Measurements from ENCODE around the gene PKIB. TPM values are rescaled to one million over a fixed set of nuclear protein-coding genes. Genes with fewer than 3 reads are reported as not detected.

PKIB gene
- total and polyA plus RNA-seq, 2 donors (not counting 3 experiments of a cell fraction or from before 2014, with no cell fraction given), result not detected

DNA sequence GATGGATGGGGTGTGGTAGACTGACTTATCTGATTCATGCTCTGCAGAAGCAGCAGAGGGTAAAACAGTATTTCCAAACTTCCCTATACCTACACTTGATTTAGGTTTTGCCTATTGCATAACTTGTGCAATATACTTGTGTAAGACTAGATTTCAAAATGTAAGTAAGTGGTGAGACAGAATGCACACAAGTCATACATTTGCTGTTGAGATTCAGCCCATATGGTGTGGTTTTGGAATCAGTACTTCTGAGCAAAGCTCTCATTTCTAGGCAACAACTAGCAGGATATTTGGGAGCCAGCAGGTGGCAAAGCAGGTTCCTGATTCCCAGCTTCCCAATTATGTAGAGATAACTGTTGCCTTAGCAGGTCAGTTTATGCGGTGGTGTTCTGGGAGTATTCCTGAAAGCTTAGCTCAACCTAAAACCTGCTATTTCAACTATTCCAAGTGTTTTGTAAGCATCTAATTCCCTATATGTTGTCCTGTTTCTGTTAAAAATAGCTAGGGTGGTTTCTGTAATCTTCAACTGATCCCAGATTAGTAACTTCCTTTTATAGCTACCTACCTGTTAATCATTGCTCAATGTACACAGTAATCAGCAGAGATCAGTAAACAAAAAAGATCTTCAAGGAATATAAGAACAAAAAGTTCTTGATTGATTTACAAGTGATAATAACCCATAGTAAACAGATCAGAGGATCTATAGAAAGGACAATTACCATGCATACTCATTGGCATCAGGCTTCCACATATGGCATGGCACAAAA lies 160.8 kb downstream of the PKIB start:
- no peaks in the 10 kb centered on the region for H4K20me1 ChIP-seq (replicated peaks; ENCODE audit: control insufficient read depth, extremely low read depth, insufficient read depth, low read length)
- H3K9ac ChIP-seq (replicated peaks; ENCODE audit: extremely low read depth, insufficient read depth, low read length), result no peak overlapping the region
- H3K4me1 ChIP-seq (ENCODE audit: control insufficient read depth, extremely low read depth, insufficient read depth, low read length), result no peaks in the 10 kb centered on the region
- intact Hi-C loops (cut with micrococcal nuclease), result no loop called here
- no peak overlapping the region for H3K27ac ChIP-seq (ENCODE audit: insufficient read depth, low read depth, low read length)
- POLR2A ChIA-PET, result no interaction called here
- FAIRE-seq, result no peak
- dilution Hi-C loops (cut with MboI; ENCODE audit: extremely low pct_ligation_motif_present, low sequenced_read_pairs), result no loop called here
- no peak overlapping the region for H3K4me3 ChIP-seq (replicated peaks in 1 of 3; ENCODE audit: insufficient read depth in 1 of 3, low read depth in 1 of 3, low read length in 3 of 3)
- no TSS peak for BruUV-seq (replicated peaks)
- no peak overlapping the region for H2AFZ ChIP-seq (ENCODE audit: low read depth, low read length)
- no peak overlapping the region for H3K4me2 ChIP-seq (ENCODE audit: insufficient read depth, low read length)
- H3K27me3 ChIP-seq (ENCODE audit: control insufficient read depth in 2 of 2, insufficient read depth in 2 of 2, low read length in 2 of 2), result no peaks in the 10 kb centered on the region
- no peaks in the 10 kb centered on the region for H3K36me3 ChIP-seq (ENCODE audit: control insufficient read depth in 2 of 2, extremely low read depth in 1 of 2, insufficient read depth in 2 of 2, low read length in 2 of 2)
- H3K9me1 ChIP-seq (replicated peaks; ENCODE audit: control insufficient read depth, extremely low read depth, insufficient read depth, low read length), result no peaks in the 10 kb centered on the region
- DNase-seq (ENCODE audit: low read depth, low spot score), result no peak
- TF ChIP-seq EZH2 (IDR thresholded peaks at IDR 0.05; ENCODE audit: borderline replicate concordance, low read depth, low read length, severe bottlenecking) (no peak), POLR2A (IDR thresholded peaks at IDR 0.05; ENCODE audit: low read depth, low read length) (no peak), POLR2AphosphoS5 (IDR thresholded peaks at IDR 0.05; ENCODE audit: insufficient read depth, low read depth, low read length) (no peak)
- TF ChIP-seq, protein P1, sequence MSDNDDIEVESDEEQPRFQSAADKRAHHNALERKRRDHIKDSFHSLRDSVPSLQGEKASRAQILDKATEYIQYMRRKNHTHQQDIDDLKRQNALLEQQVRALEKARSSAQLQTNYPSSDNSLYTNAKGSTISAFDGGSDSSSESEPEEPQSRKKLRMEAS (IDR thresholded peaks at IDR 0.05; ENCODE audit: insufficient read depth, insufficient read length), result no peak
- H3K79me2 ChIP-seq (ENCODE audit: control insufficient read depth, insufficient read depth, low read length), result no peaks in the 10 kb centered on the region
- CTCF ChIA-PET, result no interaction called here
- no peaks in the 10 kb centered on the region for H3K9me3 ChIP-seq (replicated peaks; ENCODE audit: control insufficient read depth, insufficient read depth, low read length)

- TF ChIP-seq JUN (IDR thresholded peaks at IDR 0.05; ENCODE audit: borderline replicate concordance, insufficient read depth, insufficient read length, low read depth) (no peak), POLR2A (IDR thresholded peaks at IDR 0.05; ENCODE audit: low read depth, low read length) (no peak), MYC (IDR thresholded peaks at IDR 0.05; ENCODE audit: low read depth, low read length) (no peak), POLR2AphosphoS5 (IDR thresholded peaks at IDR 0.05; ENCODE audit: insufficient read depth, low read depth, low read length) (no peak), FOS (IDR thresholded peaks at IDR 0.05; ENCODE audit: borderline replicate concordance, insufficient read depth, low read length) (no peak), EZH2 (IDR thresholded peaks at IDR 0.05; ENCODE audit: borderline replicate concordance, low read depth, low read length, severe bottlenecking) (no peak), GATA2 (IDR thresholded peaks at IDR 0.05; ENCODE audit: insufficient read depth, insufficient read length, low read depth, low read length) (no peak)
- TF ChIP-seq, protein P2, sequence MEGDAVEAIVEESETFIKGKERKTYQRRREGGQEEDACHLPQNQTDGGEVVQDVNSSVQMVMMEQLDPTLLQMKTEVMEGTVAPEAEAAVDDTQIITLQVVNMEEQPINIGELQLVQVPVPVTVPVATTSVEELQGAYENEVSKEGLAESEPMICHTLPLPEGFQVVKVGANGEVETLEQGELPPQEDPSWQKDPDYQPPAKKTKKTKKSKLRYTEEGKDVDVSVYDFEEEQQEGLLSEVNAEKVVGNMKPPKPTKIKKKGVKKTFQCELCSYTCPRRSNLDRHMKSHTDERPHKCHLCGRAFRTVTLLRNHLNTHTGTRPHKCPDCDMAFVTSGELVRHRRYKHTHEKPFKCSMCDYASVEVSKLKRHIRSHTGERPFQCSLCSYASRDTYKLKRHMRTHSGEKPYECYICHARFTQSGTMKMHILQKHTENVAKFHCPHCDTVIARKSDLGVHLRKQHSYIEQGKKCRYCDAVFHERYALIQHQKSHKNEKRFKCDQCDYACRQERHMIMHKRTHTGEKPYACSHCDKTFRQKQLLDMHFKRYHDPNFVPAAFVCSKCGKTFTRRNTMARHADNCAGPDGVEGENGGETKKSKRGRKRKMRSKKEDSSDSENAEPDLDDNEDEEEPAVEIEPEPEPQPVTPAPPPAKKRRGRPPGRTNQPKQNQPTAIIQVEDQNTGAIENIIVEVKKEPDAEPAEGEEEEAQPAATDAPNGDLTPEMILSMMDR (IDR thresholded peaks at IDR 0.05; ENCODE audit: extremely low read depth in 1 of 2, insufficient read depth in 1 of 2, low read depth in 1 of 2, low read length in 2 of 2), result no peak
- TF ChIP-seq, protein P1 (IDR thresholded peaks at IDR 0.05; ENCODE audit: insufficient read depth, insufficient read length), result no peak
- no peaks in the 10 kb centered on the region for H3K4me1 ChIP-seq (ENCODE audit: control insufficient read depth, extremely low read depth, insufficient read depth, low read length)
- H3K4me2 ChIP-seq (ENCODE audit: insufficient read depth, low read length), result no peak overlapping the region
- H3K9me1 ChIP-seq (replicated peaks; ENCODE audit: control insufficient read depth, extremely low read depth, insufficient read depth, low read length), result no peaks in the 10 kb centered on the region
- dilution Hi-C loops (cut with MboI; ENCODE audit: extremely low pct_ligation_motif_present, low sequenced_read_pairs), result no loop called here
- H3K36me3 ChIP-seq (ENCODE audit: control insufficient read depth in 2 of 2, extremely low read depth in 1 of 2, insufficient read depth in 2 of 2, low read length in 2 of 2), result no peaks in the 10 kb centered on the region
- H4K20me1 ChIP-seq (replicated peaks; ENCODE audit: control insufficient read depth, extremely low read depth, insufficient read depth, low read length), result no peaks in the 10 kb centered on the region
- FAIRE-seq (no peak), DNase-seq (ENCODE audit: low read depth, low spot score) (no peak)
- H3K9ac ChIP-seq (replicated peaks; ENCODE audit: extremely low read depth, insufficient read depth, low read length), result no peak overlapping the region
- no peak overlapping the region for H3K27ac ChIP-seq (ENCODE audit: insufficient read depth, low read depth, low read length)
- H3K9me3 ChIP-seq (replicated peaks; ENCODE audit: control insufficient read depth, insufficient read depth, low read length), result no peaks in the 10 kb centered on the region
- no peaks in the 10 kb centered on the region for H3K79me2 ChIP-seq (ENCODE audit: control insufficient read depth, insufficient read depth, low read length)
- POLR2A ChIA-PET, result no interaction called here
- CTCF ChIA-PET, result no interaction called here
- intact Hi-C loops (cut with micrococcal nuclease), result no loop called here
- H3K27me3 ChIP-seq (ENCODE audit: control insufficient read depth in 2 of 2, insufficient read depth in 2 of 2, low read length in 2 of 2), result no peaks in the 10 kb centered on the region
- no peak overlapping the region for H2AFZ ChIP-seq (ENCODE audit: low read depth, low read length)
- no TSS peak for BruUV-seq (replicated peaks)
- no peak overlapping the region for H3K4me3 ChIP-seq (replicated peaks in 1 of 3; ENCODE audit: insufficient read depth in 1 of 3, low read depth in 1 of 3, low read length in 3 of 3)
Observed at GRCh38 chr6:122772724-122773415, 162.7 kb downstream of the PKIB start.

Measured in endothelial cell of umbilical vein (primary cell).